Endothelial cell (in vitro differentiated cells): ENCODE results near the gene DNAJA3. TPM values are rescaled to one million over a fixed set of nuclear protein-coding genes. Genes with fewer than 3 reads are reported as not detected.

Experiments
- DNase-seq: peaks from one replicate; pipeline ENCODE4 v3.0.0; 2021; ENCODE audit warnings: low spot score
- H3K27ac Mint-ChIP-seq: one replicate; pipeline ENCODE4 v1.8.0; 2021; ENCODE audit warnings: mixed read lengths, inconsistent platforms; ENCODE audit not compliant: unreplicated experiment
- H3K27me3 Mint-ChIP-seq: one replicate; pipeline ENCODE4 v1.8.0; 2021; ENCODE audit warnings: mild to moderate bottlenecking, moderate library complexity, mixed read lengths, inconsistent platforms; ENCODE audit not compliant: unreplicated experiment
- H3K36me3 Mint-ChIP-seq: one replicate; pipeline ENCODE4 v1.8.0; 2021; ENCODE audit warnings: mild to moderate bottlenecking, low read depth, mixed read lengths, inconsistent platforms; ENCODE audit not compliant: unreplicated experiment
- H3K4me1 Mint-ChIP-seq: one replicate; pipeline ENCODE4 v1.8.0; 2021; ENCODE audit warnings: mild to moderate bottlenecking, mixed read lengths, inconsistent platforms; ENCODE audit not compliant: unreplicated experiment
- H3K4me3 Mint-ChIP-seq: one replicate; pipeline ENCODE4 v1.8.0; 2021; ENCODE audit warnings: mild to moderate bottlenecking, mixed read lengths, inconsistent platforms; ENCODE audit not compliant: unreplicated experiment
- H3K9me3 Mint-ChIP-seq: one replicate; pipeline ENCODE4 v1.8.0; 2021; ENCODE audit warnings: mixed read lengths, inconsistent platforms; ENCODE audit not compliant: unreplicated experiment
- total RNA-seq: library from RNA; stranded (reverse); fragmentation: NEBNext Ultra II Directional; extraction: Animal tissue kit (Norgen Biotek cat#: 25700); gene quantifications from one replicate; pipeline ENCODE4 v1.2.1, GENCODE V29; 2021; ENCODE audit not compliant: unreplicated experiment
- TF ChIP-seq, protein P1 (sequence below): fragments of 200-600 bp; sonication (generic); IDR thresholded peaks from one replicate; pipeline ENCODE4 v1.5.0; 2021; ENCODE audit warnings: antibody characterized with exemption; ENCODE audit not compliant: unreplicated experiment

The DNAJA3 gene
- total RNA-seq, 1 donor from 2014 or later, result 32.0 TPM

DNA sequence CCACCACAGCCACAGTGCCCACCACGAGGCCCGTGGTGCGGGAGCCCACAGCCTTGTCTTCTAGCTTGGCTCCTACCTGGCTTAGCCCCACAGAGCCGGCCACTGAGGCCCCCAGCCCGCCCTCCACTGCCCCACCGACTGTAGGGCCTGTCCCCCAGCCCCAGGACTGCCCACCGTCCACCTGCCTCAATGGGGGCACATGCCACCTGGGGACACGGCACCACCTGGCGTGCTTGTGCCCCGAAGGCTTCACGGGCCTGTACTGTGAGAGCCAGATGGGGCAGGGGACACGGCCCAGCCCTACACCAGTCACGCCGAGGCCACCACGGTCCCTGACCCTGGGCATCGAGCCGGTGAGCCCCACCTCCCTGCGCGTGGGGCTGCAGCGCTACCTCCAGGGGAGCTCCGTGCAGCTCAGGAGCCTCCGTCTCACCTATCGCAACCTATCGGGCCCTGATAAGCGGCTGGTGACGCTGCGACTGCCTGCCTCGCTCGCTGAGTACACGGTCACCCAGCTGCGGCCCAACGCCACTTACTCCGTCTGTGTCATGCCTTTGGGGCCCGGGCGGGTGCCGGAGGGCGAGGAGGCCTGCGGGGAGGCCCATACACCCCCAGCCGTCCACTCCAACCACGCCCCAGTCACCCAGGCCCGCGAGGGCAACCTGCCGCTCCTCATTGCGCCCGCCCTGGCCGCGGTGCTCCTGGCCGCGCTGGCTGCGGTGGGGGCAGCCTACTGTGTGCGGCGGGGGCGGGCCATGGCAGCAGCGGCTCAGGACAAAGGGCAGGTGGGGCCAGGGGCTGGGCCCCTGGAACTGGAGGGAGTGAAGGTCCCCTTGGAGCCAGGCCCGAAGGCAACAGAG is 43.5 kb upstream of the DNAJA3 start:
- no peak overlapping the region for H3K4me3 Mint-ChIP-seq

GRCh38 chr16:4382795-4383357 is 42.8 kb upstream of the DNAJA3 start:
- TF ChIP-seq, protein P1, sequence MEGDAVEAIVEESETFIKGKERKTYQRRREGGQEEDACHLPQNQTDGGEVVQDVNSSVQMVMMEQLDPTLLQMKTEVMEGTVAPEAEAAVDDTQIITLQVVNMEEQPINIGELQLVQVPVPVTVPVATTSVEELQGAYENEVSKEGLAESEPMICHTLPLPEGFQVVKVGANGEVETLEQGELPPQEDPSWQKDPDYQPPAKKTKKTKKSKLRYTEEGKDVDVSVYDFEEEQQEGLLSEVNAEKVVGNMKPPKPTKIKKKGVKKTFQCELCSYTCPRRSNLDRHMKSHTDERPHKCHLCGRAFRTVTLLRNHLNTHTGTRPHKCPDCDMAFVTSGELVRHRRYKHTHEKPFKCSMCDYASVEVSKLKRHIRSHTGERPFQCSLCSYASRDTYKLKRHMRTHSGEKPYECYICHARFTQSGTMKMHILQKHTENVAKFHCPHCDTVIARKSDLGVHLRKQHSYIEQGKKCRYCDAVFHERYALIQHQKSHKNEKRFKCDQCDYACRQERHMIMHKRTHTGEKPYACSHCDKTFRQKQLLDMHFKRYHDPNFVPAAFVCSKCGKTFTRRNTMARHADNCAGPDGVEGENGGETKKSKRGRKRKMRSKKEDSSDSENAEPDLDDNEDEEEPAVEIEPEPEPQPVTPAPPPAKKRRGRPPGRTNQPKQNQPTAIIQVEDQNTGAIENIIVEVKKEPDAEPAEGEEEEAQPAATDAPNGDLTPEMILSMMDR, result no peak
- DNase-seq, result no peak
- Mint-ChIP-seq H3K9me3 (no peaks in the 10 kb centered on the region), H3K4me1 (peaks cover 7% of the 10 kb centered on the region), H3K27ac (no peak overlapping the region), H3K36me3 (peaks cover 4% of the 10 kb centered on the region), H3K4me3 (no peak overlapping the region), H3K27me3 (peaks cover 11% of the 10 kb centered on the region)

More for the DNA sequence above, 43.5 kb upstream of the DNAJA3 start:
- no peaks in the 10 kb centered on the region for H3K9me3 Mint-ChIP-seq
- H3K36me3 Mint-ChIP-seq, result peaks cover 4% of the 10 kb centered on the region
- TF ChIP-seq, protein P1, result no peak
- H3K27me3 Mint-ChIP-seq, result peaks cover 11% of the 10 kb centered on the region
- peaks cover 9% of the 10 kb centered on the region for H3K4me1 Mint-ChIP-seq
- no peak for DNase-seq
- H3K27ac Mint-ChIP-seq, result no peak overlapping the region

- no peak overlapping the region for H3K4me3 Mint-ChIP-seq
- H3K27me3 Mint-ChIP-seq, result peaks cover 10% of the 10 kb centered on the region
- no peak overlapping the region for H3K27ac Mint-ChIP-seq
- peaks cover 6% of the 10 kb centered on the region for H3K4me1 Mint-ChIP-seq
- H3K36me3 Mint-ChIP-seq, result peaks cover 4% of the 10 kb centered on the region
- DNase-seq, result no peak
- no peaks in the 10 kb centered on the region for H3K9me3 Mint-ChIP-seq
- TF ChIP-seq, protein P1, result no peak
These were observed 41.9 kb upstream of the DNAJA3 start for GRCh38 chr16:4383591-4384444.

GRCh38 chr16:4384509-4384942 is 41.1 kb upstream of the DNAJA3 start:
- Mint-ChIP-seq H3K9me3 (no peaks in the 10 kb centered on the region), H3K4me3 (no peak overlapping the region), H3K4me1 (peaks cover 6% of the 10 kb centered on the region), H3K36me3 (peaks cover 4% of the 10 kb centered on the region), H3K27me3 (peaks cover 10% of the 10 kb centered on the region), H3K27ac (no peak overlapping the region)
- no peak for DNase-seq
- TF ChIP-seq, protein P1, result no peak
